HG02798 (cell line): ENCODE data around the gene NEMF.
"Not testable (repeated sequence)": the region's sequence is repeated elsewhere in the genome, so short reads cannot be mapped to it uniquely, and the experiment has no call there.

Experiments used
- ATAC-seq: cut with Tn5 transposase; IDR thresholded peaks from one replicate; pipeline ENCODE4 v1.9.1; 2021; ENCODE audit warnings: mild to moderate bottlenecking; ENCODE audit not compliant: unreplicated experiment, poor library complexity

NEMF gene

GRCh38 chr14:49761839-49762551 is 90.6 kb downstream of the NEMF start:
- no peak for ATAC-seq

GRCh38 chr14:49755378-49755777 is 97.2 kb downstream of the NEMF start:
- ATAC-seq, result no peak

- no peak for ATAC-seq
These were observed 98.0 kb downstream of the NEMF start for GRCh38 chr14:49754570-49755097.

- not testable (repeated sequence) for ATAC-seq
These were observed 106.1 kb downstream of the NEMF start for GRCh38 chr14:49746476-49746875.

GRCh38 chr14:49745191-49745590 is 107.4 kb downstream of the NEMF start:
- no peak for ATAC-seq

GRCh38 chr14:49735669-49736068 is 116.9 kb downstream of the NEMF start:
- not testable (repeated sequence) for ATAC-seq

GRCh38 chr14:49733836-49734235 is 118.8 kb downstream of the NEMF start:
- no peak for ATAC-seq

- no peak for ATAC-seq
These were observed 119.7 kb downstream of the NEMF start for GRCh38 chr14:49732896-49733295.
